Measurements from ENCODE around the gene DNAJC4.
A peak's percentile ranks its signal among the peaks of the same experiment; 100 is the strongest.
"Not testable (repeated sequence)": the region's sequence is repeated elsewhere in the genome, so short reads cannot be mapped to it uniquely, and the experiment has no call there.

The DNAJC4 gene

DNA sequence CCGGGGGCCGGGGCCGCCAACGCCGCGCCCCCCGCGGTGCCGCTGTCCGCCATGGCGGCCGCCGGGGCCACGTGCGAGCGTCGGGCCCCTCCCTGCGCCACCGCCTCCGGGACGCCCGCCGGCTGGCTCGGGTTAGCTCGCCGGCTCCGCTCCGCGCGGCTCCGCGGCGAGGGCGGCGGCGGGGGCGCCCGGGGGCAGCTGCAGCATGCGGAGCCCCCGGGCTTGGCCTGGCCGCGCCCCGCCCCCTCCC lies 16.2 kb downstream of the DNAJC4 start:
- DNase-seq = not testable (repeated sequence)

- peak; percentile 48 to 75 (median 63) for DNase-seq
These were observed 16.8 kb downstream of the DNAJC4 start, which contains the start of gene PPP1R14B for GRCh38 chr11:64246871-64247728. PPP1R14B (minus strand) TSS chr11:64246943; CDS start chr11:64246673, 270 bp downstream.

DNA sequence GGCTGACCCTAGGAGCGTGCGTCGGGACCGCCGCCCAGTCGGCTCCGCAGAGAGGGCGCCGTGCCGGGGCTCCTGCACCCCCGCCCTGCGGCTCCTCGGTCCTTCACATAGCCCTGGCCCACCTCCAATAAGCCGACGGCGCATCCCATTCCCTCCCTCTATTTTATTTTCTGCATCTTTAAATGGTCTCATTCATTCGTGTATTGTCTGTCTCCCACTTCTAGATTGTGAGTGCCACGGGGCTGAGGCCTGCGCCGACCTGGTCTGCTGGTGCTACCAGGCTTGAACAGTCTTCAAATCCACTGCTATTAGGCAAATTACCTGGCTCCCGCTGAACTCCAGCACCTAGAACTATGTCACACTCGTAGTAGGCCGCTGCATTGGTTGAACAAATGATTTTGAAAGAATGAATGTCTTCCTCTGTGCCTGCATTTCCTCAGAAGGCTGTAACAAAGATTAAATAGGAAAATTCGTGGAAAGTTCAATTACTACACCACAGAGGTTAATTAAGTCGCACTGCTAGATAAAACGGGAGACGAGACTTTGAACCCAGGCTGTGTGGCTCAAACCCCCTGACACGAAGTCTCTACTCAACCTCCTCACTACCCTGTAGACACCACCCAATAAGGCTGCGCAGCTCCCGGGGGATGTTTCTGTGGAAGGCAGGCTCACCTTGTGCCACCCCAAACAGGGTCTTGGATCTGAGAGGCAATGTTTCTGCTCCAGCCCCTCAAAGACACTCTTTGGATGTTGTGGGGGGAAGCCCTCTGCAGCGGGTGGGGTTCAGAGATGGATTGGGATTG lies 17.6 kb downstream of the DNAJC4 start:
- DNase-seq = no peak

DNA sequence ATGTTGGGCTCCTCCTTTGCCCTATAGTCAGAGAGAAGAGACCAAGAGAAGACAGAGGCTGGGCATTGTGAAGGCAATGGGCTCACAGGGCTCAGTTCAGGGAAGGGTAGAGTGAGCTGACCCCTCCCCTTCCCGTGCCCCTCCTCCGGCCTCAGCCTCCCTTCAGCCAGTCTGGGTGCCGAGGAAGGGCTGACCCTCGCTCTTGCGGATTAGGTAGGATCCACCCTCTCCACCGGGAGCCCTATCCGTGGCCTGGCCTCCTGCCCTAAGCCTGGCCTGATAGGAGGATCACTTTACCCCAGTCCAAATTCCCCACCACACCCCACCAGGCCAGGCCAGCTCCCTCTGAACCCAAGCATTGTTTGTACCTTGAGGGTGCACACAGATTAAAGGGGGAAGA lies 18.2 kb downstream of the DNAJC4 start:
- no peak for DNase-seq

- no peak for DNase-seq
These were observed 18.7 kb downstream of the DNAJC4 start for GRCh38 chr11:64249038-64249437.

DNA sequence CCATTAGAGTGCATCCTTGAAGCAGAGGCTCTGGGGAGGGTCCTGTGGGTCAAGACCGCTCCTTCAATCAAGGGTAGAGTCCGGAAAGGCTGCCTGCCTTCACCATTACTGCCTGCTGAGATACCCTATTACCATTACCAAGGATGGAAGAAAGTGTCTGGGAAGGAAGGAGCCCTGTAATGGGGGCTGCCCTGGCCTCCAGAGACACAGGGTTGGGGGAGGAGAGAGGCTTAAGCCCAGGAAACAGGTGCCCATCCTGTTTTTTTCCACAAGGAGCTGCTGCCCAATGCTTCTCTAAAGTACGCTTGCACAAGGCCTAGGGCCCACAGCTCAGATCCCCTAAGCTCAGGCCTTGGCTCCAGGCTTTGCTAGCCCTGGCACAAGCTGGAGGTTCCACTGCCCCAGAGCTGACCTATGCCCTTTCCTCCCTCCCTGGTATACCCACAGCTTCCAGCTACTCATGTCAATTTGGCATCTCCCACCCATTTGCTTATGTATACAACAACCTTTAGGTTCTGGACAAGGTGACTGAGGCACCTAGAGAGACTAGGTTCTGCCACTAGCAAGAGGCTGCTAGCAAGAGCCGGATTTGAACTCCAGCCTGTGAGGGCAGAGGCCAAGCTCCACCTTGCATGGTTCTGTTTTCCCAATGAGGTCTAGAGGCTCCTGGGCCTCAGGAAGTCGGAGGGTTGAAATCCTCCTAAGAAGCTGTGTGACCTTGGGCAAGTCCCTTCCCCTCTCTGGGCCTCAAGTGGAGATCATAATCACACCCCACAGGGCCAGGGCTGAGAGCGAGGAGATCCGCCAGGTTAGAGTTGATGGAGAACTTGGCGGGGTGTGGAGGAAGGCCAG lies 19.4 kb downstream of the DNAJC4 start:
- no peak for DNase-seq

- no peak for DNase-seq
These were observed 20.2 kb downstream of the DNAJC4 start for GRCh38 chr11:64250415-64251015.

GRCh38 chr11:64251016-64251752 lies 20.8 kb downstream of the DNAJC4 start, which contains the start of gene PLCB3:
PLCB3 (plus strand) TSS chr11:64251530; CDS start chr11:64251650, 120 bp downstream.
- DNase-seq = peak; percentile 19 to 74 (median 51)

GRCh38 chr11:64251753-64252002 lies 21.3 kb downstream of the DNAJC4 start:
- DNase-seq = no peak

GRCh38 chr11:64252003-64252872 lies 21.9 kb downstream of the DNAJC4 start:
- DNase-seq = no peak

GRCh38 chr11:64253043-64253442 lies 22.7 kb downstream of the DNAJC4 start:
- DNase-seq = no peak

DNA sequence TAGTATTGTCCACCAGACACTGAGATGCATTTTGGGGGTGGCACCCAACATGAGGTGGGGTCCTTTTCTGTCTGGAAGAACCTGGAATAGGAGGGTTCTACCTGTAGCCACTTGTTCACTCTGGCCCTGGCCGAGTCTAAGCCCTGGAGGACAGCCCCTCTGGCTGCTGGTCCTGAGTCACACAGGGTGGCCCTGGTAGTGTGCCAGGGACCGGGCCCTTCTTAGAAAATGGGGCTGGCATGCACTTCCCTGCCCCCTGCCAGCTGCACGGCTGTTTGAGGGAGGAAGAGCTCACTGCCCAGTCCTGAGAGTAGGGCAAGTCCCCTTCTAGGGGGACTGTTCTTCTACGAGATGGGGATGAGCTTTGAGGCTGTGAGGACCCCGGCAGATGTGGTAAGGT lies 23.1 kb downstream of the DNAJC4 start:
- DNase-seq = no peak

GRCh38 chr11:64254326-64254725 lies 24.0 kb downstream of the DNAJC4 start:
- DNase-seq = no peak

GRCh38 chr11:64255135-64256128 lies 25.1 kb downstream of the DNAJC4 start:
- no peak for DNase-seq

- DNase-seq = no peak
These were observed 26.0 kb downstream of the DNAJC4 start for GRCh38 chr11:64256300-64256699.

DNA sequence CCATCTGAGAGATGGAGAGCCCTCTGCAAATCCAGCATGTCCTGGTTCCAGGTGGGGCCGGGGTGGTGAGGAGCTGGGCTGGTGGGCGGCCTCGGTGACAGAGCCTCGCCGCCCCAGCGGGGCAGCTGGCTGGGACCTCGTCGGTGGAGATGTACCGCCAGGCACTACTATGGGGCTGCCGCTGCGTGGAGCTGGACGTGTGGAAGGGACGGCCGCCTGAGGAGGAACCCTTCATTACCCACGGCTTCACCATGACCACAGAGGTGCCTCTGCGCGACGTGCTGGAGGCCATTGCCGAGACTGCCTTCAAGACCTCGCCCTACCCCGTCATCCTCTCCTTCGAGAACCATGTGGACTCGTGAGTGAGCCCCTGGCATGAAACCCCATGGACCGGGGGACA lies 28.0 kb downstream of the DNAJC4 start:
- no peak for DNase-seq

DNA sequence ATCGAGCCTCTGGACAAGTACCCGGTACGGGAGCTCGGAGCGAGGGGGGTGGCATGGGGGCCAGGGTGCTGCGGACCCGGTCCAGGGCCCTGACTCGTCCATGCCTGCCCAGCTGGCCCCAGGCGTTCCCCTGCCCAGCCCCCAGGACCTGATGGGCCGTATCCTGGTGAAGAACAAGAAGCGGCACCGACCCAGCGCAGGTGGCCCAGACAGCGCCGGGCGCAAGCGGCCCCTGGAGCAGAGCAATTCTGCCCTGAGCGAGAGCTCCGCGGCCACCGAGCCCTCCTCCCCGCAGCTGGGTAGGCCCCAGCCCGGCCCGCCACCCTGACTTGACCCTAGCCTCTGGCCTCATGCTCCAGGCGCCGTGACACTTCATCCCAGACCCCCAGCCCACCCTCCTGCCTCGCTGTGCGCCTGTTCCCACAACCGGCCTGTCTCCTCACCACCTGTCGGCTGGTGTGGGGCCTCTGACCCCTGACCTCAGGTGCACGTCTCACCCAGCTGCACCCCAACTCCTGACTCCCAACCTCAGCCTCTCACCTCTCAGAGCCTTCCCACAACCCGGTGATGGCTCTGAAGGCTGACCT lies 28.7 kb downstream of the DNAJC4 start:
- DNase-seq = no peak

GRCh38 chr11:64259533-64260067 lies 29.3 kb downstream of the DNAJC4 start:
- no peak for DNase-seq

- DNase-seq = no peak
These were observed 29.9 kb downstream of the DNAJC4 start for GRCh38 chr11:64260147-64260708.

Measured in stimulated activated naive CD4-positive, alpha-beta T cell (primary cell).